Stimulated activated CD4-positive, alpha-beta T cell treated with anti-CD3 and anti-CD28 coated beads, TNF-alpha, amount 100 ng/mL, for 1 hour (primary cell): Measurements from ENCODE around the gene OR6Y1.

Experiments used
- DNase-seq, 3 donors: peaks; one replicate each; pipeline ENCODE4 v3.0.0-alpha.2; 2020; ENCODE audit warnings: low read depth in 3 of 3, low spot score in 1 of 3

Gene OR6Y1

DNA sequence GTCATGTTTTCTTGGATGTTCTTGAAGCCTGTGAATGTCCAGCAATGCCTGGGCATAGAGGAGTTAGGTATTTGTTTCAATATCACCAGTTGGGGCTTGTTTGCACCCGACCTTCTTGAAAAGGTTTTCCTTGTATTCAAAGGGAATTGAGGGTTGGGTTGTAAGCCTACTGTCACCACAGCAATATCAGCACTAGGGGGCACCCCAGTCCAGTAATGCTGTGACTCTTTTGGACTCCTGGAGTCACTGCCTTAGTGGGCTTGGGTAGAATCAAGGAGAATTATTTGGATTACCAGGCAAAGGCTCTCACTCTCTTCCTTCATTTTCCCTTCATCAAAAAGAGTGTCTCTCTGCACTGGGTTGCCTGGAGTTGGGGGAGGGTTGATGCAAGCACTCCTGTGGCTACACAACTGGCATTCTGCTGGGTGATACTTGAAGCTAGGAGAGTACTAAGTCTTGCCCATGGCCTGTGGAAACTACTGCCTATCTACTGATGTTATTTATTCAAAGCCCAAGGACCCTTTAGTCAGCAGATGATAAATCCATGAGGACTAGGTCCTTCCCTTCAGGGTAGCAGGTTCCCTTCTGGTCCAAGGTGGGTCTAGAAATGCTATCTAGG lies 47.7 kb downstream of the OR6Y1 start:
- DNase-seq = peak in 1 of 3 donors; percentile 19

DNA sequence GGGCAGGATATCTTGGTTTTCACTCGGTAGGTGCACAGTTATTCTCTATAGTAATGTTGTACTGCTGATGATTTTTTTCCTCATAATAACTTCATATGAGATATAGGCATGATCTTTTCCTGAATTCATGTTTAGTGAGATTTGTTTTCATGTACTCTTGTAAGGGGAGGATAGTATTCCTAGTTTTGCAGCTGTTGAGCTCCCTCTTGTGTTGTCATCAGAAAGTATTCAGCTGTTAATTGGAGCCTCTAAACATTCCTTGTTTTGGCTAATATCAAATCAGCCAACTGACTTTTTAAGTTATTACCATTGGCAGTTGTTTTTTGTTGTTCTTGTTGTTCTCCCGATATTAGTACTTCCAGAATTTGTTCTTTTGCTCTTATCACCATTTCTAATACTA lies 57.8 kb downstream of the OR6Y1 start:
- DNase-seq = no peak

DNA sequence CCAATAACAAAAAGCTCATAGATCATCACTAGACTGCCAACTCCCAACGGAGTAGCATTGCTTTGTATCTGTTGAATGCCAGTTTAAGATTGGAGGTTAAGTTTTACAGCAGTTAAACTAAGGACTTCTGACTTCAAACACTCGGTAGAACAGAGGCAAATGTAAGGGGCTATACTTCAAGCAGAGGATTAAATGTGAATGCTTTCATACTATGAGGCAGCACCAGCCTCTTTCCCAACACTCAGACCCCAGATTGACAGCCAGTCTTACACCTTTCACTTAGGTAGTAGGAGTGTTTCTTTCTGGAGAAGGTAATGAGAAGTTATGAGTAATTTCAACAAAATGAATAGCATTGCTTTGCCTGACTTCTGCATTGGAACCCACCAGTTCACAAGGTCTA lies 59.4 kb downstream of the OR6Y1 start:
- no peak for DNase-seq
